Measurements from ENCODE around the gene CUL5. TPM values are rescaled to one million over a fixed set of nuclear protein-coding genes. Genes with fewer than 3 reads are reported as not detected.

CUL5 gene
- total and polyA plus RNA-seq, 2 of the 8 experiments (the other 6 are each of a cell fraction or from before 2014, with no cell fraction given): 4.9 to 31.8 TPM

DNA sequence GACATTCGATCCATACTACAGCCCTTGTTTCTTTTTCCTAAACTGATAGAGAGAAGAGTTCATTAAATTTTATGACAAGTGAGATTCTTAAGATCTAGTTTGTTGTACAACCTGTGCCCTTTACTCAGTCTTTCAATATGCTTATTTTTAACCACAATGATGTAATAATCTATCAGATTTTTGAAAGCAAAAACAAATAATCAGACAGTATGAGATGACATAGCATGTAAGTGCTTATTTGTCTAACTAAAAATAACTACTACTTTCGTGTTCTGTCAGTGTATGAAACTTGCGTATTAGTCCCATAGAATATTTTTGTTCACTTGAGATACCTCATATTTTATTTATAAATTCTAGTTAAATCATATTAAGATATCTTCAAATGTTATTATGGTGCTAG is 47.2 kb upstream of the CUL5 start (continued):
- no peak for TF ChIP-seq RNF2 (IDR thresholded peaks at IDR 0.05; ENCODE audit: borderline replicate concordance, low read depth, low read length, missing control alignments, poor library complexity, severe bottlenecking)
- no peak for TF ChIP-seq MAFK (IDR thresholded peaks at IDR 0.05; ENCODE audit: low read depth, low read length)
- no peak for TF ChIP-seq JUND (IDR thresholded peaks at IDR 0.05; ENCODE audit: low read length)
